KBM-7 (cell line): ENCODE results near the gene RPH3AL.
"Not testable (repeated sequence)": the region's sequence is repeated elsewhere in the genome, so short reads cannot be mapped to it uniquely, and the experiment has no call there.

Source experiments
- DNase-seq: peaks from one replicate; pipeline ENCODE4 v3.0.0-alpha.2; 2015
- in situ Hi-C: fragments of 300-500 bp; cut with MboI; formaldehyde crosslinking; loops from 2 replicates; pipeline ENCODE4 v1.14.3; 2020; ENCODE audit warnings: low sequenced_read_pairs, low pct_unique_long_range_greater_than_20kb, mixed read lengths

Gene RPH3AL

DNA sequence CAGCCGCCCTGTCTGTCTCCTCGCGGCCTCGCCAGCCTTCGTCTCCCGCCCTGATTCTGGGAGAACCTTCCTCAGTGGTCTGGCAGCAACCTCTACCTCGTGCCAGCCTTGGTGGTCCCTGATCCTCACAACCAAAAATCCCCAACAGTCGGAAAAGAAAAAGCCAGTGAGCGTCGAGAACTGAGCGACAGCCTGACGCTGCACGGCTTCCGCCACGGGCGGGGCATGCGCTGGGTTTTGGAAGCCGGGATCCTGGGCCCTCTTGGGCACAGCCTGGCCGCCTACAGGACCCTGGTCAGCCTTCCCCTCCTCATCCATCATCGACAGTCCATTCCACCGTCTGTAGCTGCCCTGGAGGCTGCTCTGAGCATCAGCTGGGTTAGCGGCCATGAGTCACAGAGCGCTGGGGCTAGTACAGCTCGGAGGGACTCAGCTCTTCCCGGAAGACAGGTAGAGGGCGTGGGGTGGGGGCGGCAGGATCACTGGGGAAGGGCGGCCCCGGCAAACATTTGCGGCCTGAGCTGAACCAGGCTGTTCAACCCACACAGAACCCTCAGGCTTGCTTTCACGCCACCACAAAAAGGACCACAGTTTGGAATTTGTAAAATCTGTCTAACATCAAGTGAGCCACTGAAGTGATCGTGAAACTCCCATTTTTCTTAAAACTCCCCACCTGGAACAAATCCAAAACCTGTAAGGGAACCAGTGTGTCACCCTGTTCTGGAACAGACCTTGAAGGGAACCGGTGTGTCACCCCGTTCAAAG is 115.8 kb downstream of the RPH3AL start:
- DNase-seq = no peak
- in situ Hi-C loops = no loop called here

DNA sequence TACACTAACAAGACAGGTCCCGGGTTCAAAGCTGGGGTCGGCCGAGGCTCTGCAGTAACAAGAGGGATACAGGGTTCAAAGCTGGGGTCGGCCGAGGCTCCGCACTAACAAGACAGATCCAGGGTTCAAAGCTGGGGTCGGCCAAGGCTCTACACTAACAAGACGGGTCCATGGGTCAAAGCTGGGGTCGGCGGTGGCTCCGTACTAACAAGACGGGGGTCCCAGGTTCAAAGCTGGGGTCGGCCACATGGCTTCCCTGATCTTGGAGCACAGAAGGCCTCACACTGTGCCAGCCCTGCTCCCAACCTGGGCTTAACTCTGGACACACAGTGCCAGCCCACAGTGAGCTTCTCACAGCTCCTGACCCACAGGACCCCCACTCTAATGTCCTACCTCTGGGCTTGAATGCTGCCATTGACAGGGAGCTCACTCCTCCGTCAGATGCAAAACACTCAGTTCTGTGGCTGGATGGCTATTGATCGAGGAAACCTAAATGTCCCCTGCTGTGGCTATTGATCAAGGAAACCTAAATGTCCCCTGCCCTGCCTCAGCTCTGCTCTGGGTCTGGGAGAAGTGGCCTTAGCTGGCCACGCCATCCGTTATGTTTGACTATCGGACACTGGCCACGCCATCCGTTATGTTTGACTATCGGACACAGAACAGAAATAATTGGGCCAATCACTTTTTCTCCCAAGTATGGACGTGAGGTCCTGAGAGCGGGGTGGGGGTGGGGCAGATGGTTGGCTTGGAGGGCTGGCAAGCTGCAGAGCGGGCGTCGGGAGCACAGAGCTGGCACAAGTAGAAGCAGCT is 116.6 kb downstream of the RPH3AL start:
- in situ Hi-C loops = no loop called here

DNA sequence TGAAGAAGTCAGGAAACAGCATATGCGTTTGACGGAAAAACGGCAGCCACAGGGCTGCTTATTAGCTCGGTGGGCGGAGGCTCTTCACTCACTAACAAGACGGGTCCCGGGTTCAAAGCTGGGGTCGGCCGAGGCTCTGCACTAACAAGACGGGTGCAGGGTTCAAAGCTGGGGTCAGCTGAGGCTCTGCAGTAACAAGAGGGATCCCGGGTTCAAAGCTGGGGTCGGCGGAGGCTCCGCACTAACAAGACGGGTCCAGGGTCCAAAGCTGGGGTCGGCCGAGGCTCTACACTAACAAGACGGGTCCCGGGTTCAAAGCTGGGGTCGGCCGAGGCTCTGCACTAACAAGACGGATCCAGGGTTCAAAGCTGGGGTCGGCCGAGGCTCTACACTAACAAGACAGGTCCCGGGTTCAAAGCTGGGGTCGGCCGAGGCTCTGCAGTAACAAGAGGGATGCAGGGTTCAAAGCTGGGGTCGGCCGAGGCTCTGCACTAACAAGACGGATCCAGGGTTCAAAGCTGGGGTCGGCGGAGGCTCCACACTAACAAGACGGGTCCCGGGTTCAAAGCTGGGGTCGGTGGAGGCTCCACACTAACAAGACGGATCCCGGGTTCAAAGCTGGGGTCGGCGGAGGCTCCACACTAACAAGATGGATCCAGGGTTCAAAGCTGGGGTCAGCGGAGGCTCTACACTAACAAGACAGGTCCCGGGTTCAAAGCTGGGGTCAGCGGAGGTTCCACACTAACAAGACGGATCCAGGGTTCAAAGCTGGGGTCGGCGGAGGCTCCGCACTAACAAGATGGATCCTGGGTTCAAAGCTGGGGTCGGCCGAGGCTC is 117.4 kb downstream of the RPH3AL start:
- not testable (repeated sequence) for DNase-seq

More for the DNA sequence above, 116.6 kb downstream of the RPH3AL start:
- no peak for DNase-seq

DNA sequence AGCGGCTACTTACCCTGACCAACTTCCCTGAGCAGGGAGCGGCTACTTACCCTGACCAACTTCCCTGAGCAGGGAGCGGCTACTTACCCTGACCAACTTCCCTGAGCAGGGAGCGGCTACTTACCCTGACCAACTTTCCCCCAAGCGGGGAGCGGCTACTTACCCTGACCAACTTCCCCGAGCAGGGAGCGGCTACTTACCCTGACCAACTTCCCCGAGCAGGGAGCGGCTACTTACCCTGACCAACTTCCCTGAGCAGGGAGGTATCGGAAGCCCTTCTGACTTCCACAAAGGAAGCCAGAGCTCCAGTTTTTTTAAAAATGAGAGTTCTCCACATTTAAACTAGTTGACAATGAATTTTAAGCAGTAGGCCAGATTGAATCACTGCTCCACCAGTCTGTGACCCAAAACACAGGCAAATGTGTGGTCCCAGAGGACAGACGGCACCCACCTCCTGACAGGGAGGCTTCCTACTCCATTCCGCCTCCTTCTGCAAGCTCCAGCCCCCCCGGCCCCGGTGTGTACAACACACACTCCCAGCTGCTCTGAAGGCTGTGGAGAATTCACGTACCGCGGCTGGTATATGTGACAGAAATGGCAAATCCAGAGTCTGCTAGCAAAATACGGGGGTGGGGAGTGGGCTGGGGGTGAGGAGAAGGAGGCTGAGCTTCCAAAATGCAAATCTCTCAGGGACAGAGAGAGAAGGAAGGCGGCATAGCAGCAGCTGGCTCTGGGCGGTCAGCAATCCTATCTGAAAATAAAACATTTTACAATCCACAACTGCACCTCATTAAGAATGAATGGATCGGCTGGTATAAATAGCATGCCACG is 118.2 kb downstream of the RPH3AL start:
- DNase-seq = not testable (repeated sequence)

More for the DNA sequence above, 117.4 kb downstream of the RPH3AL start:
- in situ Hi-C loops = not testable (repeated sequence)

DNA sequence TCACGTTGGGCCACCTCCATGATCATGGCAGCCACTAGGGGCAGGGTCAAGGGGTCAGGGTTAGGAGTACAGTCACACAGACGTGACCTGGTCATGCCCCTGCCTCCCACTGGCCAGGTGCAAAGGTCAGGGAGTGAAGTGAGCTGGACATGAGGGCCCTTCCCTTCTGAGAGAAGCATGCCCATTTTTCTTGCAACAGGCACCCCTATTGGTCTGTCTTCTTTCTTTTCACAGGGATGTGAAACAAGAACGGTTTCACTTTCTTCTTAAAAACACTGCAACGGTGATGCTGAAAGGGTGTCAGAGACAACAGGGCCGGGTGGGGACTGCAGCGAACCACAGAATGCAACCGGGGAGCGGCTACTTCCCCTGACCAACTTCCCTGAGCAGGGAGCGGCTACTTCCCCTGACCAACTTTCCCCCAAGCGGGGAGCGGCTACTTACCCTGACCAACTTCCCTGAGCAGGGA is 119.1 kb downstream of the RPH3AL start:
- no peak for DNase-seq
- in situ Hi-C loops = no loop called here

More for the DNA sequence above, 118.2 kb downstream of the RPH3AL start:
- in situ Hi-C loops = not testable (repeated sequence)

DNA sequence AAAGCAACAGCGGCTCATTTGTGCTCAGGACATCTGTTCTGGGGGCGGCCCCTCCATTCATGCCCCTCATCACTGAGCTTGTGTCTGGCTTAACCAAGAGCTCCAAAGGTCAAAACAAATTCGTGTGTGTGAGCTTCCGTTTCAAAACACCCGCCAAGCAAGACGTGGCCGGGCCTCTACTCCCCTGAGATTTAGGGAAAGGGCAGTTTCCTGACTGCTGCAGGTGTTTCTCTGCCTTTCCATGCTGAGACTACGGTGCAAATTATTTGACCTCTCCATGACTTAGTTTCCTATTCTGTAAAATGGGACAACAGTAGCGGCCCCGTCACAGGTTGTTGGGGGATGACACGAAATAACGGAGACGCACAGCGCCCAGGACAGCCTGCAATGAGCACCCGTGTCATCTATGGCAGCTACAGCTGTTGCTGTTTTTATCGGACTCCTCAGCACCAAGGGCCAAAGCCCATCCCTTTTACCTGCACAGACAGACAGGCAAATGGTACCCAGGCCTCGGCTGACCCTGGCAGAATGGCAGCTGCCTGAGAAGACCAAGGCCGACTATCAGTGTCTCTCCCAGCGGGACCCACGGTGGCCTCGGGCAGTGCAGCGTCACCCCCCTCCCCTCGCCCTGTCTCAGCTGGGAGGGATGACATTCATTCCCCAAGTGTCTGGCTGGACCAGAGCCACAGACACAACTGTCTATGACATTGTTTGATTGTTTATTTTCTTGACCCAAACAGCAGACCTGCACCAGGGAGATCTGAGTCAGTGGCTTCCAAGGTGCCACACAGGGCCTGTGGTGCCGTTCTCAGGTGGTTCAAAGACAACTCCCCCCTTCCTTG is 120.4 kb downstream of the RPH3AL start:
- in situ Hi-C loops = no loop called here

DNA sequence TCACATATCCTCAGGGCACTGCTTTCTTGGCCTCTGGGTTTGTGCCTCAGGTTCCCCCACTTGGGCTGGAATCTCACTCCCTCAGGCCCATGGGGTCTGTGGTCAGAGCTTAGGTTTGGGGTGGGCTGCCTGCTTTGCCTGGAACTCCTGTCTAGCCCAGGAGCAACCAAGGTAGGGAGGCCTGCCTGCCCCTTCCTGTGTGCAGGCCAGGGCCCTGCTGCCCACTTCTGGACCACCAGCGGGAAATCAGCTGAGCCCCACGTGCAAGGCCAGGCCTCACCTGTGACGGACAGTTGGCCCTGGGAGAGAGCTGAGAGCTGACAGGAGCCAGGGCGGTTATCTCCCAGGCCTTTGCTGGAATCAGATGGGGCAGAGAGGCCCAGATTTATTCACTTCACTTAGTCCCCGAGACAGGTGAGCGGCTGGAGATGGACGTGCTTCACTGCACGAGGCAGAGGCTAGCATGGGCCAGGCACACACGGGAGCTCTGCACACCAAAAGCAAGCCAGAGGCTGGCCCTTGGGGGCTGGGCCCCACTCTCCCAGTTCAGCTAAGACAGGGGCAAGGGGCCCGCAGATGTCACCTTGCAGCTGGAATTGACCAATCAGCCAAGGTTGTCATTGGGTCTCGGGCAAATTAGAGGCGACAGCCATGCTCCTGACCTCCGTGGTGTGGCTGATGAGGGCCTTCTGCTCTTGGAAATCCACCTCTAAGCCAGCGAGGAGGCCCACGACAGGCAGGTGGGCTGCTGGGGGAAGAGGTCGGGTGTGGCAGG is 121.2 kb downstream of the RPH3AL start:
- in situ Hi-C loops = no loop called here
- DNase-seq = no peak

More for the DNA sequence above, 120.4 kb downstream of the RPH3AL start:
- no peak for DNase-seq

DNA sequence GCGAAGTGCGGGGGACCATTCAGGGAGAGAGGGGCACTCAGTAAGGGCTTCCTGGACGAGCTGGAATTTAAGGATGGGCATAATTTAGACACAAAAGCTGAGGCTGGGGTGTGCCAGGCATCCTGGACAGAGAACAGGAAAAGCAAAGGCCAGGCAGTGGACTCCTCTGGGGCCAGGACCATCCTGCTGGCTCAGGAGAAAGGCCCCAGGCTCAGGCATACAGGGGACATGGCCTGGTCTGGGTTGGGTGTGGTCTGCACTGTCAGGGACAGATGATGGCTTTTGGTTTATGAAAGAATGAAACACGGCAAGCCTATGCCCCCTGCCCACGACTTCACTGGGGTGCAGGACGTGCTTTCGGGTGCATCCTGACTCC is 122.2 kb downstream of the RPH3AL start:
- DNase-seq = no peak
- in situ Hi-C loops = no loop called here

DNA sequence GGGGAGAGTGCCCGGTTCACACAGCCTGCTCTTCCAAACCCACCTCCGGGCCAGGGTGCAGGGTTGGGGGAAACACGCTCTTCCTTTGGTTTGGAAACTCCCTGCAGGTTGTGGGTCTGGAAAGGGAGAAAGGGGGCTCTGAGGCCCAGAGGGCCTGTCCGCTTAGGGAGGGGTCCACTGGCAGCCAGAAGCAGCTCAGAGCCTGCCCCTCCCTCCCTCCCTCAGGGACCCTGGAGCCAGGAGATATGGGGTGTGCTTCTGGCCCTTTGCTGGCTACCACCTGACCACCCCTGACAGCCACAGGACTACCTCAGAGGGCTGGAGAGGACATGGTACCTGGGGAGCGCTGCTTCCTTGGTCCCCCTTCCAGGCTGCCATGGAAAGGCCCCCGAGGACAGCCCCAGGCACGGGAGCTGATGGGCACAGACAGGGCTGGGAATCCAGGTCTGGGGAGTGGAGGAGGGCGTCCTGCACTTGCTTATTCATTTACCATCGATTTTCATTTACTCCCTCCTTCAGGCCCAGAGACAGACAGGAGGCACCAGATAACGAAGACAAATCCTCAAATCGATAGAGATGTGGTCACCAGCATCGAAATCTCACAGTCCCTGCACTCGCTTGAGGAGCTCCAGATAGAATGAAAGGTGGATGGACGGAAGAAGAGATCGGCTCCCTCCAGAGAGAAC is 122.8 kb downstream of the RPH3AL start:
- in situ Hi-C loops = no loop called here
- no peak for DNase-seq

DNA sequence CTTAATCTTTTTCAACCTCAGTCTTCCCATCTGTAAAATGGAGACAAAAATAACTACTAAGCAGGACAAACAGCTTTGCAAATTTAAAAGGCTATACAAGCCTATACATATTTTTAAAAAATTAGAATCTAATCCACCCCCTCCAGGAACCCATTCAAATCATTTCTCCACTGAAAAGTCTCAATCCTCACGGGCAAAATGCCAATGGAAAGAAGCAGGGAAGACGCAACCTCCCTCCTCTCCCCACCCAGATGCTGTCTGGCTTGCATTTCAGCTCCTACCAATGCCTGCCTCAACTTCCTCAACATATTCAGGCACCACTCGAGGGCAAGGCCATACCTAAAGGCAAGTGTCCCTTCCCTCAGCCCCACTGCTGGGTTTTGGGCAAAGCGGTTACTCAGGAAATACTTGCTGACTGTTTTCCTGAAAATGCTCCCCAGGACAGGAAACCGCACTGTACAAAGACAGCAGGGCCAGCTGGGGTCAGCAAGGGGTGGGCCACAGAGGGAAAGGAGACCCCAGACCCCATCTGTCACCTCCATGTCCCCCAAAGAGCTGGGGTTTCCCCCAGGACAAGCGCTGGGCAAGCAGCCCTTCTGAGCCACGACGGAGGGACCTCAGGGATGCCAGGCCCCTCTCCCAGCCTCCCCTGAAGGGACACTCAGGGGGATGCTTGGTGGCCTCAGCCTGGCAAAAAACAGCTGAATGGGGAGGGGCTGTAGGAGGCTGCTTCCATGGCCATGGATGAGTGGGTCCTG is 123.5 kb downstream of the RPH3AL start:
- in situ Hi-C loops = no loop called here
- DNase-seq = no peak

DNA sequence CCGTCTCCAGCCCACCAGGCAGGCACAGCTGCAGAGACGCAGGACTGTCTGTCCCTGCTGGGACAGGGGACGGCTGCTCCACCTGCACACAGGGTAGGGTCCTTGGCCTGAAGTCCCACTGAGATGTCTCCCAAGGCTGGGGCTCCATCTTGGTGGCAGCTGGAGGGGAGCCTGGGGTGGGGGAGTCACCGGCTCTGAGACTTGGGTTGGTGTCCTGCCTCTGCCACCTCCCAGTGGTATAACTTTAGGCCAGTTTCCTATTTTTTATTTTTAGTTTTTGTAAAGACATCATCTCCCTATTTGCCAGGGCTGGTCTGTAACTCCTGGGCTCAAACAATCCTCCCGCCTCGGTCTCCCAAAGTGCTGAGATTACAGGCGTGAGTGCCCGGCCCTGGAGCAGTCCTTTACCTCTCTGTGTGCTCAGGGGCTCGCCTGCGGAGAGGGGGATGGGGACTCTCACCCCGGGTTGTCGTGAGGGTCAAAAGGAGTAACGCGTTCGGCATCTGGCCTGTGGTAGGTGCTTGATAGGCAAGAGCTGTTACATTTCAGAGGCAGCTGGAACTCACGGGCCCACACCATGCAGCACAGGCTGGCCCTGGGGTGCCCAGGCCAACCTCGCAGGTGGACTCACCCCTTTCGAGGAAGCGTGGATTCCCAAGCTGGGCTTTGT is 124.5 kb downstream of the RPH3AL start:
- in situ Hi-C loops = no loop called here
- no peak for DNase-seq

DNA sequence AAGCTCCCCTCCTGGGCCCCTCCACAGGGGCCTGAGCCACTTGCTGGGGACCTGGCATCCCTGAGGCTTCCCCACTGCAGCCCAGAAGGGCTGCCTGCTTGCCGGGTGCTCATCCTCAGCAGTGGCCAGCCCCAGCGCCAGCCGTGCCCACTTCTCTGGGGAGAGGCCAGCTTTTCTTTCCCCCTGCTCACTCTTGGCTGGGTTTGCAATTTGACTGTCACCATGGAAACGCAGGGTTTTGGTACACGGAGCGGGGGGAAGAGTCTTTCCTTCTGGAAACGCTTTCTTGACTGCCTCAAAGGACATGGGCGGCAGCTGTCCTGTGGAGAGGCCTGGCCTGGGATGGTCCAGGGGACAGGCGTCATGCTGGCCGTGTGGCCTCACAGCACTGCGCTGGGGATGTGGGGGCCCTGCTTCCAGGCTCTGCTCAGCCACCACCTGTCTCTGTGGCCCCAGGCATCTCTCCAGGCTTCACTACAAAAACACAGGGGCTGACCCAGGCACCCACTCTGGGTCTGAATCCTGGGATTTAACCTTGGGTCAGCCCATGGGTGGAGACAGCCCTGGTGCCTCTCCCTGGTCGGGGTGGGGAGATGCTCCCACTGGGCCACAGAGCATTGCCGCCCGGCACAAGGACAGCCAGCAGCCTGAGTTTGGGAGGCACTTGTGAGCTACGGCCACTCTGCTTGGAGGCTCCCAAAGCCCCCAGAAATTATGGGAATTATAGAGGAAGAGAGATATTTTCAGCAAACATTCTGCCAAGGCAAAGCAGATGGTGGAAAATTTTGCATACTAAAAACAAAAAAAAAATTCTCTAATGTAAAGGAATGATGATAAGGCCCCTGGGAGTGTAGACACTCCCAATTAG is 125.3 kb downstream of the RPH3AL start:
- DNase-seq = no peak
- in situ Hi-C loops = no loop called here

DNA sequence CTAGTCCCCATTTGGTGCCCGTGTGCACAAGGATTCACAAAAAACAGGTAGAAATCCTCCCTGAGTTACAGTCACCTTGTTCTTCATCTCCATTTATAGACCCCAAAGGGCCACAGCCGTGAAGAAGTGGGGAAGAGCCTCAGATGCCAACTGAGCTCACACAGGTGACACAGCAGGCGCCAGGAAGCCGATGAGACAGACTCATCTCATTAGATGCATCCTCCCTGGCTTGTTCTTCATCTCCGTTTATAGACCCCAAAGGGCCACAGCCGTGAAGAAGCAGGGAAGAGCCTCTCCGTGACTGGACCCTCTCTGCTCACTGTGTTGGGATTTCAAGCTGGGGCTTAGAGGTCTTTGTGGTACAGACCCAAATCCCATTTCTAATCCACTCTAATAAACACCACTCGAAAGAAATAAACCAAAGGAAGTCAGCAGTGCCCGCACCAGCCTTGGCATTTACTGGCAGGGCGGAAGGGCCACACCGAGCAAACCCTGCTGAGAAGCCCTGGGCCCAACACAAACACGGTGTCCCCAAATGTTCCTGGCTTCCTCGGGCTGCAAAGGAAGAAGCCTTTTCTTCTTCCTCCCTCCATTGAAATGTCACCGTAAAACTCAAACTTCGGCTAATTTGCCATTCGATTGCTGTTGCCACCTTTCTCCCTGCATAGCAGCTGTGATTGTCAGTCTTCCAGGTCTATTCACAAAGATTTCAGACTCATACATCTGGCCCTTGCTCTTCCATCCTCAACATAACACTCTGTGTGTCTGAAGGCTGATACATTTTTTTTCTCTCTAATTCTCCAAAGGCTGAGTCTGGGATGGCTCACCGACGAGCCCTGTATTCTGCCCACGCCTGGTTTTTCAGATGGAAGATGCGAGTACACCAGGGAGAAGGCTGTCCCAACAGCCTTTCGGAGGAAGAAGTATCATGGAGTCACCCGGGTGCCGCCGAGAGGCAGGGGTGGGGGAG is 126.2 kb downstream of the RPH3AL start:
- DNase-seq = no peak
- in situ Hi-C loops = no loop called here
